Measurements from ENCODE around the gene HBD. TPM values are rescaled to one million over a fixed set of nuclear protein-coding genes. Genes with fewer than 3 reads are reported as not detected.

Gene HBD
- total and polyA plus RNA-seq, 9 of the 15 experiments (the other 6 are each of a cell fraction or from before 2014, with no cell fraction given), result 11.8 to 169 (median 36.0) TPM

GRCh38 chr11:5252192-5252918 lies 18.1 kb upstream of the HBD start (continued):
- 0 out of 4 replicates have a peak, but pooled peaks of 1 of the 2 experiments have one; percentile 4 for TF ChIP-seq ZNF639 (CRISPR knock-in tag; conservative IDR thresholded peaks at IDR 0.05 in 1 of 2, IDR thresholded peaks at IDR 0.05 in 1 of 2)
- TF ChIP-seq ILK (tag; IDR thresholded peaks at IDR 0.05; ENCODE audit: borderline replicate concordance, low read depth), result no peak
- no peak for TF ChIP-seq ARID3B (CRISPR knock-in tag; IDR thresholded peaks at IDR 0.05; ENCODE audit: borderline replicate concordance)
- peak; percentile 32; the same call in 1 of the 2 replicates for TF ChIP-seq SUPT5H (IDR thresholded peaks at IDR 0.05)
- no peak for TF ChIP-seq ZC3H11A (IDR thresholded peaks at IDR 0.05; ENCODE audit: low read depth, low read length)
- no peak; the same call in 1 of the 2 replicates for TF ChIP-seq ELF4 (CRISPR knock-in tag; IDR thresholded peaks at IDR 0.05)
- TF ChIP-seq ZNF436 (CRISPR knock-in tag; IDR thresholded peaks at IDR 0.05), result peak; percentile 23; the same call in 1 of the 2 replicates
- no peak for TF ChIP-seq ZNF695 (CRISPR knock-in tag; IDR thresholded peaks at IDR 0.05)
- no peak for TF ChIP-seq ZNF23 (CRISPR knock-in tag; IDR thresholded peaks at IDR 0.05)
- no peak for TF ChIP-seq IRF2 (CRISPR knock-in tag; IDR thresholded peaks at IDR 0.05)
- no peak for TF ChIP-seq RREB1 (CRISPR knock-in tag; IDR thresholded peaks at IDR 0.05)
- TF ChIP-seq SREBF2 (CRISPR knock-in tag; IDR thresholded peaks at IDR 0.05), result no peak
- TF ChIP-seq PML (IDR thresholded peaks at IDR 0.05; ENCODE audit: low read length), result peak; percentile 37; the same call in 1 of the 2 replicates
- TF ChIP-seq ASH1L (IDR thresholded peaks at IDR 0.05; ENCODE audit: borderline replicate concordance, low read depth, partially characterized antibody), result no peak
- TF ChIP-seq STAT5A (IDR thresholded peaks at IDR 0.05; ENCODE audit: borderline replicate concordance, low read length), result no peak
- TF ChIP-seq ZNF324 (CRISPR knock-in tag; IDR thresholded peaks at IDR 0.05), result no peak
- TF ChIP-seq ZNF140 (CRISPR knock-in tag; IDR thresholded peaks at IDR 0.05), result no peak

Measured in K562 (cell line).